Thyroid gland (tissue), 4 donors: ENCODE measurements around the gene SLC5A4. TPM values are rescaled to one million over a fixed set of nuclear protein-coding genes. Genes with fewer than 3 reads are reported as not detected.

Experiments used
- DNase-seq, 2 donors: peaks; one replicate each; pipeline ENCODE4 v3.0.0-alpha.2; 2019
- H3K27ac ChIP-seq, 3 donors: fragments of 200-600 bp; sonication (generic); 1 replicate in 2 of 3; 2 replicates in 1 of 3; pipeline ENCODE4 v1.5.1; 2016 to 2019; ENCODE audit warnings: mild to moderate bottlenecking in 1 of 3, moderate library complexity in 1 of 3
- H3K27me3 ChIP-seq: fragments of 200-600 bp; sonication (generic); one replicate; pipeline ENCODE4 v1.5.1; 2019
- H3K36me3 ChIP-seq, 2 donors: fragments of 200-600 bp; sonication (generic); one replicate each; pipeline ENCODE4 v1.5.1; 2016 to 2019
- H3K4me1 ChIP-seq, 2 donors: fragments of 200-600 bp; sonication (generic); one replicate each; pipeline ENCODE4 v1.5.1; 2017 to 2019
- H3K4me3 ChIP-seq, 3 donors: fragments of 200-600 bp; sonication (generic); replicated peaks in 1 of 3; 1 replicate in 2 of 3; 2 replicates in 1 of 3; pipeline ENCODE4 v1.5.1; 2016; ENCODE audit warnings: mild to moderate bottlenecking in 1 of 3
- H3K9me3 ChIP-seq: fragments of 200-600 bp; sonication (generic); one replicate; pipeline ENCODE4 v1.5.1; 2017
- CTCF ChIP-seq, 6 experiments: fragments of 200-600 bp in 3 of 6; fragments of 450-650 bp in 3 of 6; sonication (generic) in 3 of 6; IDR thresholded peaks; one replicate each; pipeline ENCODE4 v1.5.1; 2016 to 2019; ENCODE audit warnings: antibody characterized with exemption in 6 of 6, mild to moderate bottlenecking in 2 of 6, inconsistent platforms in 1 of 6, moderate library complexity in 1 of 6
- POLR2A ChIP-seq, 2 donors: fragments of 450-650 bp; IDR thresholded peaks; one replicate each; pipeline ENCODE4 v1.6.1; 2017; ENCODE audit warnings: antibody characterized with exemption in 2 of 2, mild to moderate bottlenecking in 2 of 2, moderate library complexity in 1 of 2
- WGBS, 2 donors: methylation state at CpG; one replicate each; pipeline ENCODE4 v1.1.5; 2017; 5-methylcytosine and 5-hydroxymethylcytosine counted together
- intact Hi-C: fragments of 100-400 bp; cut with DNase I; formaldehyde crosslinking; loops from one replicate; pipeline ENCODE4 v1.15.1; 2023
- small RNA-seq: library from RNA; depleted of rRNA; stranded (forward); fragments of <200 nt; gene quantifications from one replicate; pipeline ENCODE3, GENCODE V24; 2016
- total RNA-seq, 4 donors: library from RNA; depleted of rRNA; stranded (reverse); fragments of >200 nt; gene quantifications; one replicate each; pipeline ENCODE4 v1.2.3, GENCODE V29; 2016

Gene SLC5A4
- total RNA-seq, 4 donors from 2014 or later, result 0.45 to 1.3 (median 1.3) TPM

- DNase-seq, result no peak
- H3K9me3 ChIP-seq, result no peaks in the 10 kb centered on the region
- TF ChIP-seq CTCF (IDR thresholded peaks at IDR 0.05) (no peak), POLR2A (IDR thresholded peaks at IDR 0.05) (no peak)
- no peak overlapping the region for H3K4me3 ChIP-seq
- H3K27ac ChIP-seq, result no peak overlapping the region
- no peaks in the 10 kb centered on the region for H3K27me3 ChIP-seq
- intact Hi-C loops, result no loop called here
- H3K36me3 ChIP-seq, result no peaks in the 10 kb centered on the region
- H3K4me1 ChIP-seq, result peaks cover 0 to 6% of the 10 kb centered on the region in 2 donors
- 88 to 89% methylated on average over 11 of the region's 11 CpGs for WGBS, 2 donors
Measured at GRCh38 chr22:32175115-32175514, 80.0 kb downstream of the SLC5A4 start.

Small RNA genes lying within 50 kb of the gene (small RNA-seq; reads per million reads assigned to genes)
- not detected for gene RF02171

Other genes with a start within 250 kb of the SLC5A4 start
- not detected for gene SLC5A1, start 212.1 kb downstream of the SLC5A4 start, total RNA-seq
- not detected for gene C22orf42, start 96.0 kb downstream of the SLC5A4 start, total RNA-seq
- gene RFPL2, start 50.3 kb downstream of the SLC5A4 start, total RNA-seq, result not detected
- not detected for gene RFPL3, start 102.5 kb upstream of the SLC5A4 start, total RNA-seq
- 10 to 100 TPM; 64.0 to 82.9 (median 77.7) TPM for gene RTCB, start 156.9 kb upstream of the SLC5A4 start, total RNA-seq
- gene BPIFC, start 209.1 kb upstream of the SLC5A4 start, total RNA-seq, result not detected
- gene FBXO7, start 219.5 kb upstream of the SLC5A4 start, total RNA-seq, result 100 to 1,000 TPM; 197 to 321 (median 253) TPM